ENCODE data around the gene ARPP21. TPM values are rescaled to one million over a fixed set of nuclear protein-coding genes. Genes with fewer than 3 reads are reported as not detected.

Gene ARPP21
- polyA plus RNA-seq, 1 donor from 2014 or later, result 12.8 TPM

DNA sequence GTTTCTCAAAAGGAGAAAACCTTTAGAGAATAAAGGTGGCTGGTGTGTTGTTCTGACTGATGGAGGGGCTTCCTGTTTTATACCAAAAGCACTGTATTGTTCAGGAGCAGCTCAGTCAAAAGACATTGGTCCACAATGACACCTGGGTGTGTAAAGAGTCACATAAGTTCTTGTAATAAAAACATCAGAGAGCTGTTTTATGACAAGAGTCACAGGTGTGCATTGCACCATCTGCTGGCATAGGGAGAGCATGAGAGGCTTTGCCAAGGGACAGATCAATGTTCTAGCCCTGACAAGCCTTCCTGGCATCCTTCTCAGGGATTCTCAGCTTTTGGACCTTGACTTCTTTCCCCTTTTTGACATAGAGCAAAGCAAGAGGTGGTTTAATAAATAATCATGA is 20.4 kb downstream of the ARPP21 start:
- no peaks in the 10 kb centered on the region for H3F3A ChIP-seq (ENCODE audit: insufficient read depth, low read length, poor library complexity, severe bottlenecking)
- no peaks in the 10 kb centered on the region for H3K36me3 ChIP-seq (ENCODE audit: insufficient read depth, low read length)
- no peaks in the 10 kb centered on the region for H3K79me2 ChIP-seq (replicated peaks; ENCODE audit: insufficient read depth, low read length)
- no peaks in the 10 kb centered on the region for H4K20me1 ChIP-seq (ENCODE audit: insufficient read depth)
- no peaks in the 10 kb centered on the region for H3K27me3 ChIP-seq (ENCODE audit: insufficient read depth, low read depth, low read length)
- no peaks in the 10 kb centered on the region for H3K9me3 ChIP-seq (ENCODE audit: low read length)
- no peak overlapping the region for H3K4me2 ChIP-seq (ENCODE audit: low read length)
- TF ChIP-seq, protein P1, sequence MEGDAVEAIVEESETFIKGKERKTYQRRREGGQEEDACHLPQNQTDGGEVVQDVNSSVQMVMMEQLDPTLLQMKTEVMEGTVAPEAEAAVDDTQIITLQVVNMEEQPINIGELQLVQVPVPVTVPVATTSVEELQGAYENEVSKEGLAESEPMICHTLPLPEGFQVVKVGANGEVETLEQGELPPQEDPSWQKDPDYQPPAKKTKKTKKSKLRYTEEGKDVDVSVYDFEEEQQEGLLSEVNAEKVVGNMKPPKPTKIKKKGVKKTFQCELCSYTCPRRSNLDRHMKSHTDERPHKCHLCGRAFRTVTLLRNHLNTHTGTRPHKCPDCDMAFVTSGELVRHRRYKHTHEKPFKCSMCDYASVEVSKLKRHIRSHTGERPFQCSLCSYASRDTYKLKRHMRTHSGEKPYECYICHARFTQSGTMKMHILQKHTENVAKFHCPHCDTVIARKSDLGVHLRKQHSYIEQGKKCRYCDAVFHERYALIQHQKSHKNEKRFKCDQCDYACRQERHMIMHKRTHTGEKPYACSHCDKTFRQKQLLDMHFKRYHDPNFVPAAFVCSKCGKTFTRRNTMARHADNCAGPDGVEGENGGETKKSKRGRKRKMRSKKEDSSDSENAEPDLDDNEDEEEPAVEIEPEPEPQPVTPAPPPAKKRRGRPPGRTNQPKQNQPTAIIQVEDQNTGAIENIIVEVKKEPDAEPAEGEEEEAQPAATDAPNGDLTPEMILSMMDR (IDR thresholded peaks at IDR 0.05; ENCODE audit: poor library complexity, severe bottlenecking), result peak; percentile 58
- TF ChIP-seq TAF1 (IDR thresholded peaks at IDR 0.05; ENCODE audit: low read depth) (no peak), RAD21 (conservative IDR thresholded peaks at IDR 0.05) (peak; percentile 63), SMC3 (conservative IDR thresholded peaks at IDR 0.05; ENCODE audit: poor library complexity) (peak; percentile 68)
- no peak overlapping the region for H3K4me3 ChIP-seq (ENCODE audit: low read length)
- H3K9ac ChIP-seq (ENCODE audit: low read length), result no peak overlapping the region
- H2AFZ ChIP-seq (ENCODE audit: low read depth, low read length), result no peak overlapping the region
- no peak overlapping the region for H3K27ac ChIP-seq (ENCODE audit: low read length)
- H3K9me2 ChIP-seq (ENCODE audit: insufficient read depth, low read length), result no peaks in the 10 kb centered on the region

DNA sequence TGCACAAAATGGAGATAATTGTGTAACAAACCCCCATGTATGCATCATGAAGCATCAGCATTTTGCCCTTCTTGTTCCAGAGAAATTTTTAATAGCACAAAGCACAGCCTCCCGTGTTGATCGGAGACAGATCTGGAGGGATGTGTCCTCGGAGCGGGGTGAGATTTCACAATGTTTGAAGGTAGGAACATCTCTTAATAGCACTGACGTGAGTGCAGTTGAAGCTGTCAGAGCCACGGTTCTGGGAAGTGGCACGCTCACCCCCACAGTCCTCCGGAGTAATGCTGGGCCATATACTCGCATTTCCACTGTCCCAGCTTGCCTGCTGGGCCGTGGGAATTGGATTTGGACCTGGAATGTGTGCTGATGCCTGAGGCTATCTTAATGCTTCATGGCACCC is 24.1 kb downstream of the ARPP21 start:
- no peak overlapping the region for H3K9ac ChIP-seq (ENCODE audit: low read length)
- TF ChIP-seq POLR2AphosphoS5 (IDR thresholded peaks at IDR 0.05) (no peak), EP300 (conservative IDR thresholded peaks at IDR 0.05; ENCODE audit: poor library complexity, severe bottlenecking) (no peak)
- H3K27ac ChIP-seq (ENCODE audit: low read length), result no peak overlapping the region

DNA sequence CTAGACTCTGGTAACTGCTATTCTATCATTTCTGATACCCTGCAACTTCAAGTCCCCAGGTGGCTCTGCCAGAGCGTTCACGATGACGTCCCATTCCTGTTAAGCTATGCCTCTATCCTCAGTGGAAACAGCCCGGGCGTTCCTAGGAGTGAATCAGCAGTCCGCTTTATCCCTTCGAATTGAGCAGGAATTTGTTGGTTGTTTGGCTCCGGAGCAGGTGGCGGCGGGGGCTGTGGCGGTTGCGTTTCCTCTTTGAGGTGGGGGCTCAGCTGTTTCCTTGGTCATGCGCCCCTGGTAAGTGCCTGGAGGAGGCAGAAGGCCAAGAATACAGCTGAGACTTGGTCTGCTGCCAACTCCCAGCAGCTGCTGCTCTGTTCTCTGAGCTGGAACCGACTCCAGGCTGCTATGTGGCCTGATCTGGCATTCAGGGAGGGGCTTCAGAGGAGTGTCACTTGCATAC is 25.2 kb downstream of the ARPP21 start:
- H3K4me2 ChIP-seq (ENCODE audit: low read length), result no peak overlapping the region
- no peak overlapping the region for H2AFZ ChIP-seq (ENCODE audit: low read depth, low read length)
- H3K27me3 ChIP-seq (ENCODE audit: insufficient read depth, low read depth, low read length), result no peaks in the 10 kb centered on the region
- no peaks in the 10 kb centered on the region for H4K20me1 ChIP-seq (ENCODE audit: insufficient read depth)
- H3K79me2 ChIP-seq (replicated peaks; ENCODE audit: insufficient read depth, low read length), result no peaks in the 10 kb centered on the region
- no peaks in the 10 kb centered on the region for H3K9me3 ChIP-seq (ENCODE audit: low read length)
- no peak overlapping the region for H3K27ac ChIP-seq (ENCODE audit: low read length)
- TF ChIP-seq, protein P1 (IDR thresholded peaks at IDR 0.05; ENCODE audit: poor library complexity, severe bottlenecking), result no peak
- TF ChIP-seq TAF1 (IDR thresholded peaks at IDR 0.05; ENCODE audit: low read depth), result no peak
- TF ChIP-seq EP300 (conservative IDR thresholded peaks at IDR 0.05; ENCODE audit: poor library complexity, severe bottlenecking), result no peak
- no peak for TF ChIP-seq POLR2AphosphoS5 (IDR thresholded peaks at IDR 0.05)
- H3K4me3 ChIP-seq (ENCODE audit: low read length), result no peak overlapping the region
- no peaks in the 10 kb centered on the region for H3K9me2 ChIP-seq (ENCODE audit: insufficient read depth, low read length)
- no peak overlapping the region for H3K9ac ChIP-seq (ENCODE audit: low read length)
- H3K36me3 ChIP-seq (ENCODE audit: insufficient read depth, low read length), result no peaks in the 10 kb centered on the region
- H3F3A ChIP-seq (ENCODE audit: insufficient read depth, low read length, poor library complexity, severe bottlenecking), result no peaks in the 10 kb centered on the region

More for the DNA sequence above, 24.1 kb downstream of the ARPP21 start:
- no peaks in the 10 kb centered on the region for H3K9me2 ChIP-seq (ENCODE audit: insufficient read depth, low read length)
- no peaks in the 10 kb centered on the region for H3K9me3 ChIP-seq (ENCODE audit: low read length)
- no peaks in the 10 kb centered on the region for H3F3A ChIP-seq (ENCODE audit: insufficient read depth, low read length, poor library complexity, severe bottlenecking)
- H3K4me3 ChIP-seq (ENCODE audit: low read length), result no peak overlapping the region
- no peaks in the 10 kb centered on the region for H3K36me3 ChIP-seq (ENCODE audit: insufficient read depth, low read length)
- no peak overlapping the region for H3K4me2 ChIP-seq (ENCODE audit: low read length)
- H3K27me3 ChIP-seq (ENCODE audit: insufficient read depth, low read depth, low read length), result no peaks in the 10 kb centered on the region
- no peak overlapping the region for H2AFZ ChIP-seq (ENCODE audit: low read depth, low read length)
- no peaks in the 10 kb centered on the region for H3K79me2 ChIP-seq (replicated peaks; ENCODE audit: insufficient read depth, low read length)
- H4K20me1 ChIP-seq (ENCODE audit: insufficient read depth), result no peaks in the 10 kb centered on the region

All from neural cell (in vitro differentiated cells).